HS-27A (cell line): ENCODE measurements around the gene SAT1.

ENCODE experiments used
- DNase-seq: peaks from one replicate; pipeline ENCODE4 v3.0.0-alpha.2; 2012; ENCODE audit warnings: low read depth, missing footprints

The SAT1 gene

GRCh38 chrX:23776363-23776762 is 6.6 kb upstream of the SAT1 start:
- DNase-seq = no peak

GRCh38 chrX:23779025-23779424 is 3.9 kb upstream of the SAT1 start:
- DNase-seq = no peak

- no peak for DNase-seq
Observed at GRCh38 chrX:23782455-23782854, 518 bp upstream of the SAT1 start.

- DNase-seq = no peak
Observed at GRCh38 chrX:23783589-23784469, 856 bp downstream of the SAT1 start.

- DNase-seq = no peak
Observed at GRCh38 chrX:23784470-23785331, 1.7 kb downstream of the SAT1 start.

GRCh38 chrX:23785580-23785979 is 2.6 kb downstream of the SAT1 start:
- DNase-seq = no peak

GRCh38 chrX:23786268-23786815 is 3.4 kb downstream of the SAT1 start:
- no peak for DNase-seq

GRCh38 chrX:23787745-23788118 is 4.8 kb downstream of the SAT1 start:
- no peak for DNase-seq

- DNase-seq = no peak
Observed at GRCh38 chrX:23788521-23788920, 5.5 kb downstream of the SAT1 start.

GRCh38 chrX:23788946-23789345 is 6.0 kb downstream of the SAT1 start:
- DNase-seq = no peak

GRCh38 chrX:23789386-23790154 is 6.6 kb downstream of the SAT1 start:
- DNase-seq = no peak

GRCh38 chrX:23790155-23790497 is 7.2 kb downstream of the SAT1 start:
- no peak for DNase-seq

- no peak for DNase-seq
Observed at GRCh38 chrX:23792861-23793553, 10.0 kb downstream of the SAT1 start.

- no peak for DNase-seq
Observed at GRCh38 chrX:23795221-23795620, 12.2 kb downstream of the SAT1 start.

- DNase-seq = no peak
Observed at GRCh38 chrX:23797371-23798128, 14.6 kb downstream of the SAT1 start.

GRCh38 chrX:23799469-23800065 is 16.6 kb downstream of the SAT1 start:
- DNase-seq = no peak

- no peak for DNase-seq
Observed at GRCh38 chrX:23802431-23802830, 19.5 kb downstream of the SAT1 start.

GRCh38 chrX:23803931-23804381 is 21.0 kb downstream of the SAT1 start:
- DNase-seq = no peak

GRCh38 chrX:23804578-23804977 is 21.6 kb downstream of the SAT1 start:
- DNase-seq = no peak

- no peak for DNase-seq
Observed at GRCh38 chrX:23805389-23805788, 22.4 kb downstream of the SAT1 start.
